A673 (cell line): ENCODE data around the gene CCDC54.

ENCODE experiments used
- CTCF ChIP-seq: fragments of 300-800, 200-600 bp; sonication (generic); conservative IDR thresholded peaks from 2 replicates; pipeline ENCODE4 v1.5.1; 2017; ENCODE audit warnings: low read depth, mild to moderate bottlenecking, antibody characterized with exemption, low read length, moderate library complexity, mixed read lengths
- EZH2 ChIP-seq: fragments of 200-600 bp; sonication (generic); IDR thresholded peaks from 2 replicates; pipeline ENCODE4 v1.6.1; 2017; ENCODE audit warnings: borderline replicate concordance, low read depth, mild to moderate bottlenecking, mixed read lengths, antibody characterized with exemption, low read length; ENCODE audit not compliant: poor library complexity, severe bottlenecking

- TF ChIP-seq EZH2: no peak
- TF ChIP-seq CTCF: no peak
These were observed 30.1 kb downstream of the CCDC54 start for GRCh38 chr3:107407355-107407754.
